Erythroblast (primary cell): ENCODE results near the gene GNE.

ENCODE experiments used
- GATA1 ChIP-seq: IDR thresholded peaks from 2 replicates; pipeline ENCODE4 v1.6.1; 2011; ENCODE audit warnings: low read depth, mild to moderate bottlenecking, control low read depth, low read length, moderate library complexity
- POLR2A ChIP-seq: IDR thresholded peaks from 2 replicates; pipeline ENCODE4 v1.6.1; 2011; ENCODE audit warnings: mild to moderate bottlenecking, low read length

DNA sequence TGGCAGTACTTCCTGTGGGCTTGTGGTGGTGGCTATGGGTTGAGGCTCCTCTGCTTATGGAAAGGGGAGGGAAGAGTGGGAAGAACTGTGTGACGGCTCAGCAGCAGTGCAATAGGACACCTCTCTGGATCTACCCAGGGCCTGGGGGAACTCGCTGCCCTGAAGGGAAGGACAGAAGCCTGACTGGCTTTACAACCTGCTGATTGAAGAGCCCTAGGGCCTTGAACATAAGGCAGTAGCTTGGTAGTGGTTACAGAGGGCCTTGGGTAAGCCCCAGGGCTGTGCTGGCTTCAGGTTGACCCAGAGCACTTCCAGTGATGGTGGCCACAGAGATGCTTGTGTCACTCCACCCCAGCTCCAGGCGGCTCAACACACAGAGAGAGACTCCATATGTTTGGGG lies 83.5 kb downstream of the GNE start:
- TF ChIP-seq POLR2A (no peak), GATA1 (no peak)
